Measurements from ENCODE around the gene ANKLE1.
A peak's percentile ranks its signal among the peaks of the same experiment; 100 is the strongest.

The ANKLE1 gene

DNA sequence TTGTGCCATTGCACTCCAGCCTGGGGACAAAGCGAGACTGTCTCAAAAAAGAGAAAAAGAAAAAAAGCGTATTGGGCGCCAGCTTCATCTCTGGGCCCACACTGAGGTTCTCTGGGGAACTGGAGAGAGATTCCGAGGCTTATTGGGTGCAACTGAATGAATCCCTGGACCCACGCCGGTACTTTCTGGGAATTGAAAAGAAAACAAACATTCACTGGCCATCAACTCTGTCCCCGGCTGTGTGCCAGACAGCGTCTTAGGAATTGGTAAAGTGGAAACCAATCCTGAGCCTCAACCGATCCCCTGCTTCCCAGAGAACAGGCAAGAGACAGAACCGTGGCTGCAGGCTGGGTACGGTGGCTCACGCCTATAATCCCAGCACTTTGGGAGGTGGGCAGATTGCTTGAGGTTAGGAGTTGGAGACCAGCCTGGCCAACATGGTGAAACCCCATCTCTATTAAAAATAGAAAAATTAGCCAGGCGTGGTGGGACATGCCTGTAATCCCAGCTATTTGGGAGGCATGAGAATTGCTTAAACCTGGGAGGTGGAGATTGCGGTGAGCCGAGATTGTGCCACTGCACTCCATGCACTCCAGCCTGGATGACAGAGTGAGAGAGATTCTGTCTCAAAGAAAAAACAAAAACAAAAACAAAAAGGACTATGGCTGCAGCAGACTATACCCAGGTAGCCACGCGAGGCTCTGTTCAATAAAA, 44.3 kb downstream of the ANKLE1 start:
- DNase-seq (ENCODE audit: low read depth) = peak; percentile 43

DNA sequence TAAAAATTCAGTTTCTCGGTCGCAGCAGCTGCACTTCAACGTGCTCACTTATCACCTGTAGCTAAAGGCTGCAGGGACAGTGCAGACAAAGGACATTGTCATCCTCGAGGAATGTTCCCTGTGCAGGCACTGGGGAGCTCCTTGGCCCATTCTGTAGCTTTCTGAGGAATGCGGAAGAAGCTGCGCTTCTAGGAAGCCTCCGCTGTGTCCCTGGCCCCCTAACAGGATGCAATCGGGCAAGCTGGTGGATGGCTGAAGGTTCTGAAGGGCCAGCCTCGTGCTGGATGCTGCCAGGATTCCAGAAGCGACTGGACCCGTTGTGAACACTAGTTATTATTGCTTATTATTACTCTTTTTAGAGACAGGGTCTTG, 44.9 kb downstream of the ANKLE1 start:
- DNase-seq (ENCODE audit: low read depth) = no peak

DNA sequence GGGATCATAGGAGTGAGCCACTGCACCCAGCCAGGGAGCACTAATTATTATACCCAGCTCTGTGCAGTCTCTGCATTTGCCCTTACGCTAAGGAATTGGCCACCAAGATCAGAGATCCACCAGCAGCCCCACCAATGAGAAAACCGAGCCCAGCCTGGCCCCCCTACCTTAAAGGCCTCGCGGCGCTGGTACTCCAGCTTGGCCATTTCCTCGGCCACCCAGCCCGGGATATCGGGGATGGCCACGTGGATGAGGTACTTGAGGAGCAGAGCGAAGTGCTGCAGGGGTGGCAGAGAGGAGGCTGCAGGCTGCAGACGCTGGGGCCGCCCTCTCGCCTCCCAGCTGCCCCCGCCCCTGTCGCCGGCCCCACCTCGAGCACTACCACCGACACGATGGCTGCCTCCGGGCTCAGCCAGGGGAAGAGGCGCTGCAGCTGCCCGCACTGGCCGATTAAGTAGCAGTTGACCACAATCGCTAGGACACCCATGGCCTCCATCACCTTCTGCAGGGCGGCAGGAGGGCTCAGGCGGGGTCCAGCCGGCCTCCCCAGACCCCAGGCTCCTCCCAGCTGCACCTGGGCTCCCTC, 45.5 kb downstream of the ANKLE1 start:
- no peak for DNase-seq (ENCODE audit: low read depth)

DNA sequence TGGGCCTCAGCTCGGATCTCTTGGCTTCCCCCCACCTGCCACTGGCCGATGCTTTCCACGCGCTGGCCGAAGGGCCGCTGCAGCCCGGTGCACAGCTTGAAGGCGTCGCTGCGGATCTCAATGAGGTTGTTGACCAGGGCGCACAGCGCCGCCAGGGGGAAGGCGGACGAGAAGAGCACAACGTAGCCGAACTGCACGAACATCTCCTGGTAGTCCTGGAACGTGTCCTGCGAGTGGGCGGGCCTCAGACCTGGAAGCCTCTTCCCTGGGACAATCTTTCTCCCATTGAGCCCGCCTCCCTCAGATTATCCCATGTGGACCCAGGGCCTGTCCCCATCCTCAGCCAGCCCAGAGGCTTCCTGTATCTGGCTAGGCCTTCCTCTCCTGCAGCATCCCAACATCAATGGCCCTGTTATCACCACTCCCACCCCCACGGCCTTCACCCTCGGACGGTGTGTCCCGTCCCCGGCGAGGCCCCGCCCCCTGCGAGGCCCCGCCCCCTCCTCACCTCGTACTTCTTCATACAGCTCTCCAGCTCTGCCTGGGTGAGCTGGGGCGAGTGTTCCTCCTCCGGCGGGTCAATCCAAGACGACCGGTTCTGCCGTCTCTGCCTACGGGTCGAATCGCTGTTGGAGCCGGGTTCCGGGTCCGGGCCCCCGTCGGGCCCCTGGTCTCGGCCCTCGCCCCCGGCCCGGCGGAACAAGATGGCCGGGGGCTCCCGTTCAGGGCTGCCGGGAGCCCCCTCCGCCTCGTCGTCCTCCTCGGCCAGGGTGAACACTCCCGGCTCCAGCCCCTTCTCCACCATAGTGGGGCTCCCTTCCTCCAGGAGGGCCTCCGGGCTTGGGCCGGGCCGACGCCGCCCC, 46.2 kb downstream of the ANKLE1 start:
- no peak for DNase-seq (ENCODE audit: low read depth)

DNA sequence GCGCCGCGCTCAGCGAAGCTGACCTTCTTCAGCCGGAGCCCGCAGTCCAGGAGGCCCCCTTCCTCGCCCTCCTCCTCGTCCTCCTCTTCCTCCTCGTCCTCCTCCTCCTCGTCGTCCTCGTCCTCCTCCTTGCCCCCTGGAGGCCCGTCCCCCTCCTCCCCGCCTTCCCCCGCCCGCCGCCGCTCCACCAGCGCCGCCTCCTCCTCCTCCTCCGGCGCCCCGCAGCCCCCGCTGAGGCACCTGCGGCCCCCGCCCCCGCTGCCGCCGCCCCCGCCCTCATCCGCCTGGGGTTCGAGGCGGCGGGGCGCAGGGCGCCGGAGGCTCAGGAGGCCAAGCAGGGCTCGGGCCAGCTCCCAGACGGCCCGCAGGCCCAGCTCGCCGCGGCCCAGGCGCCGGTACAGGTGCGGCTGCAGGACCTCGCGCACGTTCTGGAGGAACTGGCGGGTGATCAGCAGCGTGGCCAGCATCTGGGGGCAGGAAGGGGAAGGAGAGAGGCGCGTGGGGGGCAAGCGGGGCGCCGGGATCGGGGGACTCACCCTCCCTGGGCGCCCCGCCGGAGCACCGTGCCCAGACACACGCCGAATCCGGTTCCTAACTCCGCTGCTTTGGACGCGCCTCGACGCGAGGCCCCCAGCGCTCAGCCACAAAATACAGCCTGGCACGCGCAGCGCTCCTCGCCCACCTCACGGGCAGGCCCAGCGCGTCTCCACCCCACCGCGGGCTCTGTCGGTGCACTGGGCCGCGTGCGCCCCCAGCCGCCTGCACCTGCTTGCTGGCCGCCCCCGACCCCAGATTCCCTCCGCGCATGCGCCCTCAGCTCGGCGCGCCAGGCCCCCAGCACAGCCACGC, 47.0 kb downstream of the ANKLE1 start:
- DNase-seq (ENCODE audit: low read depth) = no peak

DNA sequence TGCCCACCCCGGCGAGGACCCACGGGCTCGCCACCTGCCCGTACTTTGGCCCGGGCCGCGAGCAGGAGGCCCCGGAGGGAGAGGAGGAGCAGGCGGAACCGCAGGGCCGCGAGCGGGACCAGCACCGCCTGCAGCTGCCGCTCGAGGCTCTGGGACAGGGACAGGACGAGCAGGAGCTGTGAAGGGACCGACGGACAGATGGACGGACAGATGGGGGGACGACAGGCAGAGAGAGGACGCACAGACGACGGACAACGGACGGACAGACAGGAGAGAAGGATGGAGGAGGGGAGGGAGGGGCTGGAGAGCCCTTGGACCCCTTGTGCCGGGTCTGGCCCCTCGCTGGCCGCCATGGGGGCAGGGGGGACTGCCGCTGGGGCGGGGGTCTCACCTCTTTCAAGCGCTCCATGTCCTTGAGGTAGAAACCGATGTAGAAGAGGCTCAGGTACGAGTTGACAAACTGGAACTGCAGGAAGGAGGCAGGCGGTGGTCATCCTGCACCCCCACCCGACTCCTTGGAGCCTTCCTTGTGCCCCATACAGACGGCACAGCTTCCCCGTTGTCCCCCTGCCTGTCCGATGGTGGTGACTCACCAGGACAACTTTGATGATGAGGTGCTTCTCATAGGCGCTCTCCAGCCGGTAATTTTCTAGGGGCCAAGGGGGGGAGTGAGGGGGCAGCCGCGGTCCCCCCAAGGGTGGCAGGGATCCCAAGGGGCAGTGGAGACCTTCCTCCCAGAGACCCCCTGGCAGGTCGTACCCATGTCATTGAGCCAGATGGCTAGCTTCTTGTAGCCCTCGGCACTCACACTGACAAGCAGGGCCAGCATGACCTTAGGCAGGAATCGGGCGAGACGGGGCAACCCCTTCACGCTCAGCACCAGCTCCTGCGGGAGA, 47.9 kb downstream of the ANKLE1 start:
- DNase-seq (ENCODE audit: low read depth) = no peak

DNA sequence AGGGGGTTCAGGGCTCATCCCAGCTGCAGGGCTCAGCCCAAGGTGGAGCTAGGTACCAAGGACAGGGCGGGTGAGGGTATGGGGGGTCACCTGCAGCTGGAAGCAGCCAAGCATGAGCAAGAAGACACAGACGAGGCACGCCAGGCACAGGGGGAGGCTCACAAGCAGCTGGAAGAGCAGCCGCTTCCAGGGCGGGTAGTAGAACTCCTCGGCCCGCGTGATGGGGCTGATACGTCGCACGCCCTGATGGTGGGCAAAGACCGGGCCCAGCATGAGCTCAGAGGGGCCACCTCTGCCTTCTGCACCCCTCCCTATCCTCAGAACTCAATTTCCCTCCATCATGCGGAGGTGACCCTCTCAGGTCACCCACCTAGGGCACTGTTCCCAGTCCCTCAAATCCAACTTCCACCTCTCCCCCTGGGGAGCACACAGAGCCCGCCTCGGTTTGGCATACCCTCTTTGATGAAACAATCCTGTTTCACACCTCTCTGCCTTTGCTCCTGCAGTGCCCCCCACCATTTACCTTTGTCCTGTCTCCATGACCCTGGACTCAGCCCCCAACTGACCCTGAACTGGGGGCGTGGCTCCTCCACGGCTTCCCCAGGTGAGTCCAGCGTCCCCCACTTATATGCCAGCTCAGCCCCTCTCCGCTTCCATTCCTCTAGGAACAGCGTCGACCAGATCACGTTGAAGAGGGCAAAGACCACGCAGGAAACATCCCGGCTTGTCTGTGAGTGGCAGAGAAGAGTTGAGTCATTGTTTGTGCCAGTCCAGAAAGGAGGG, 48.8 kb downstream of the ANKLE1 start:
- DNase-seq (ENCODE audit: low read depth) = no peak

DNA sequence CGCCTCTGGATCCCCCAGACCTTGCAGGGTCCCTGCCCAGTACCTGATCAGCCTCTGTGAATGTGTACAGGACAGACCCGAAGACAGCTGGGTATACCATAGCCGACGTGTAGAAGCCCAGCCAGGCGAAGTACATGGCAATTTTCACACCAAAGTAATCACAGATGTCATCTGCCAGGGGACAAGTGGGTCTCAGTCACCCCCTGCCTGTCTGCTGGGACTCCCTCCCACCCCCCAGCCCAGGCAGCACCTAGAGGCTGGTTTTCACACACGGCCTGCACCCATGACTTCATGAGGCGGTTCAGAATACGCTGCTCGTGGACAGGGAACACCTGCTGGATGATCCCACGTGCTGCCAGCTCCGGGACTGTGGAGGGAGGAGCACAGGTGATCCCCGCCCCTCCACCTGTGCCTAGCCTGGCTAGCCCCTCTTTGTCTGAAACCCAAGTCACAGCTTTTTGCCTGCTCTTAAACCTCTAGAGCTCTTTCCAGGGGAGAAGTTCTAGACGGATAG, 49.4 kb downstream of the ANKLE1 start:
- no peak for DNase-seq (ENCODE audit: low read depth)

DNA sequence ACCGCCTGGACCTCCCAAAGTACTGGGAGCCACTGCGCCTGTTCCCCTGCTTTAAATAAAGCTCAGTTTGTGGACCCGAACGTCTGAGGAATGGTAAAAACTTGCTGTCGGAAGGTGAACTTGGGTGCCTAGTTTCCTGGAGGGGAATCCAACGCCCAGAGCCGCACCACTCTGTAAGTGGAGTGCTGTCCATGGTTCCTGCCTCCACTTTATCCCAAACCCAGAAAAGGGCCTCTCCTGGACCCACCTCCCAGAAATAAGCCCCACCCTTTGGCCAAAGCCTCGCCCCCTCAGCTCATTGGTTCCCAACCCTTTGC, 50.6 kb downstream of the ANKLE1 start:
- no peak for DNase-seq (ENCODE audit: low read depth)

DNA sequence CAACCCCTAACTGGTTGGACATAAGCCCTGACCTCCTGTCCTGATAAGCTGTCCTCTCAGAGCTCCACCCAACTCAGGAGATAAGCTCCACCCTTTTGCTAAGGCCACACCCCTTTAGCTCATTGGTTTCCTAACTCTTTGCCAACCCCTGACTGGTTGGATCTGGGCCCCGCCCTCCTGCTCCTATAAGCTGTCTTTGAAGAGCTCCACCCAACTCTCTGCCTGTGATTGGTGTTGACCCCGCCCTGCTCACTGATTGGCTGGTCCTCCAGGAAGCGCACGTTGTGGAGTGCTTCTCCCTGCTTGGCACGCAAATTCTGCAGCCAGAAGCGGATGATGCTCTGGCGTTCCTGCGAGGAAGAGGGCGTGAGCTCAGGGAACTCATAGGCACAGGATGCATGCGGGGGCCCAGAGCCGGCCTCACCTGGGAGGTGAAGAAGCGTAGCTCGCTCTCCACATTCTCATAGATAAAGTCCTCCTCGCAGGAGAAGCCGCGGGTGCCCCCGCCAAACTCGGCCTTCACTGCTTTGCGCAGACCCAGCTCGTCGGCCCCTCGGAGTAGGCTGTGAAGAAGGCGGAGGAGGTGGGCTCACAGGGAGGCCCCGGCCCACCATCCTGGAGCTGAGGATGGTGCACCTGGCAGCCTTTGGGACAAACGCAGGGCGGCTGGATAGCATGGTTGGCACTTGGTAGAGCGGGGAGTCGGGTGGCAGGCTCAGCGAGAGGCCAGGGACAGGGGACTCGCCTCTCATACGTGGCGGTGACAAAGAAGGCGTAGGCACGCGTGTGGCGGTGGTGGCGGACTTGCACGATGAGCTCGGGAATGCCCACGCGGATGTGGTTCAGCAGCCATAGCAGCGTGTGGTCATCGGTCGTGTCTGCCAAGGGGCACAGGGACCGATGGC, 51.2 kb downstream of the ANKLE1 start:
- DNase-seq (ENCODE audit: low read depth) = no peak

DNA sequence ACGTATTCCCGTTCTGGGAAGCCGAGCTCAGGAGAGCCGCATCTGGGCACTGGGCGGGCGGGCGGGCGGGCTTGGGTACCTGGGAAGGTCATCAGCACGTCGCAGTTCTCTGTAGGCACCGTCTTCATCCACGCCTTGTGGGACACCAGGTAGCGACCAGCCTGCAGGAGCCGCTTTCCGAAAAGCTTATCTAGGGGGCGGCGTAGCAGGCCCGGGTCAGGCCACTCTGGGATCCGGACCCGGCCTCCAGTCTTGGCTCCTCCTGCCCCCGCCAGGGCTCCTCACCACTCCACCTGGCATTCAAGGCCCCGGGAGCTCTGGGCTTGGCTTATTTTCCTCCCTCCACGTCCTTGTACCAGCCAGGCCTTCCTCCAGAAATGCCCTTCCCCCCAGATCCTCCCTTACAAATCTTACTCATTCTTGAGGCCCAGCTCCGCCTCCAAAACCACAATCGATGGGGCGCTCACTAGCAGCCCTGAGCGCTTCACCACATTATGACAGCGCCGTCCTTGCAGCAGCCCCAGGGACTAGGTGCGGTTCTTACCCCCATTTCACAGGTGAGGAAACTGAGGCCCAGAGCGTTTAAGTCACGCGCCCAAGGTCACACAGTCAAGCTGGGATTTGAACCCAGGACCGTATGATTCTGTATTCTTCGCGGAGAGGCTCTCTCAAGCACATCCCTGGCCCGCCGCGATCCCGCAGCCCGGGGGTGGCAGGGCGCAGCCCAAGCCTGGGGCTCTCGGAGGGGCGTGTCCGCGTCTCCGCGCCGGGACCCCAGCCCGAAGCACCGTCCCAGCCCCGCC, 52.1 kb downstream of the ANKLE1 start:
- peak; percentile 77 for DNase-seq (ENCODE audit: low read depth)

DNA sequence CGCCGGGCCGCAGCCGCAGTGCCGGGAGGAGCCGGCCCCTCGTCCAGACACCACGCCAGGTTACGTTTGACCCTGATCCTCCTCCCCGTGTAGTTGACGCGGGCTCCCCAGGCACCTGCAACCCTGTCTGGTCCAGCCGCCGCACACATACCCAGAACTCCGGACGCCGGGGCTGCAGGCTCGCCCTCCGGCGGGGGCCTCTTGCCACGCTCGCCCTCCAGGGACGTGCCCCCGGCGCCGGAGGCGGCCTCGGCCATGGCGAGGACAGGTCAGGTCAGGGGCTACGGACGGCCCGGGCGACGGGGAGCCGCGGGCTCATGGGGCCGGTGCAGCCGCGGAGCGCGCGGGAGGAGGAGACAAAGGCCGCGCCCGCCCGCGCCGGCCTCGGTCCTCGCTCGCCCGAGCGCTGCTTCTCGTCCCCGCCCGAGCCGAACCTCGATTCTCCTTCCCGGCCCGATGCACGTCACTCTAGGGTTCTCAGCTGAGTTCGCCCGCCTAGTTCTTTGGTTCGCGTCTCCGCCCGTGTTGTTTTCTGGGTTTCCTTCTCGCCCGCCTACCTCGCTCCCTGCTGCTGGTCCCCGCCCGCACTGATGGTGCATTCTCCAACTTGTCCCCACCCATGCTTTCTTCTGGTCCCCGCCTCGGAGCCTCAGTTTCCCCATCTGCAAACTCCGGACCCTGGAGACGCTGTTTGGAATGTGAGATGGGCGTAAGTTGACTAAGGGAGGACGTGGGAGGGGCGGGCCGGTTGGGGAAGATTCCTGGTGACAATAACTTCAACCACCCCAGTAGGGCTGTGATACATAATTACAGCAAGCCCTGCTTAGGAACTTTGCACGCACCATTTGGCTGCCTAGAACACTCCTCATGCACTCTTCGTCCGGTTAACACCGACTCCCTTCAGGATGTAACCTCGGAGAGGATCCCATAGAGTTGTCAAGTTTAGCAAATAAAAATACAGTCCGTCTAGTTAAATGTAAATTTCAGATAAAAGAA, 53.0 kb downstream of the ANKLE1 start, which contains the start of gene ANO8:
TSS of gene ANO8 (minus strand) at position 442 of the 996 bp plus-strand sequence. CDS start at position 257, 185 bp downstream.
- DNase-seq (ENCODE audit: low read depth) = peak; percentile 98

DNA sequence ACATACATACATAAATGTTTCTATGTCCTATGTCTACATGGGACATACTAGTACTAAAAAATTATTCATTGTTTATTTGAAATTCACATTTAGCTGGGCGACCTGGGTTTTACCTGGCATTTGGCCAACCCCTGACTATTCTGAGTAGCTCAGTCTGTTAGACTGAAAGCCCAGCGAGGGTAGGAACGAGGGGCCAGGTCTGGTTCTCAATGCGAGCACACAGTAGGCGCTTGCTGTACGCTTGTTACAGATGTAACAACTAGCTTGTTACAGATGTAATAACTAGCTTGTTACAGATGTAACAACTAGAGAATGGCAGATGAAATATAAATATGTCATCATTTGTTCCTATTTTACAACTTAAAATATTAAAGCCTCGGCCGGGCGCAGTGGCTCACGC, 53.9 kb downstream of the ANKLE1 start:
- no peak for DNase-seq (ENCODE audit: low read depth)

All from stromal cell of bone marrow (primary cell).